ENCODE data around the gene LSAMP. TPM values are rescaled to one million over a fixed set of nuclear protein-coding genes. Genes with fewer than 3 reads are reported as not detected.

Gene LSAMP
- total RNA-seq, 1 experiment from 2014 or later, result 5.7 TPM

DNA sequence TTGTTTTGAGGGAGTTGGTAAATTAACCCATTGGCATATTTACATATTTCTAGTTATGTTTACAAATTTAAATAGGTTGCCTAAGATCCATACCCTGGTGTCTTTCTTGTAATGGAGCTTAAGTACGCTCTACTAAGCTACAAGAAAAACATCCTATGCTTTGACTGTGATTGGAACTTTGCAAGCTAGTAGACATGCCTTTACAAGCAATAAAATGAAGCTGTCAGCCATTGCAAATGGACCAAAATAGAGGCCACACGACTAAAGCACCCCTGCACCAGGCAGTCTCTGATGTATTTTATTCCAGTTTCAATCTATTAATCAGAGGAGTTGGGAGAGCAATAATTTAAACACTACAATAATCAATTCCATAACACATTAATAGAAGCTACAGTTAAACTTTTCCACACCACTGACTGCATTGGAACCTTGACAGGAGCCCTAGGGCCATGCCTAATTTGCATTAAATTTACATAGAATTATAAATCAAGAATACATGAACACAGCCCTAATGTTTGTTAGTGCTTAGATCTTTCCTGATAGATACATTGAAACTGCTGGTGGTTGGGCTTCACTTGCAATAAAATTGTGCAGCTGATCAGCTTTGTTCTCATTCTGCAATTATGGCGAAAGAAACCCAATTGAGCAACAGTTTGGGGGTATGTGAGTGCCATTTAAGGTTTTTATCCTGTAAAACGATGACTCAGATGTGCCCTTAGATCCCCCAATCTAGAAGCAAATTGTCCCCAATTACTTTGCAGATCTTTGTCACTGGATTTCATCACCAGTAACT is 360.1 kb downstream of the LSAMP start (continued):
- TF ChIP-seq FOXJ3 (CRISPR knock-in tag; IDR thresholded peaks at IDR 0.05; ENCODE audit: borderline replicate concordance) (no peak), ZNF671 (CRISPR knock-in tag; IDR thresholded peaks at IDR 0.05) (no peak), SMAD3 (CRISPR knock-in tag; IDR thresholded peaks at IDR 0.05; ENCODE audit: borderline replicate concordance) (no peak), ZBTB21 (CRISPR knock-in tag; IDR thresholded peaks at IDR 0.05; ENCODE audit: borderline replicate concordance) (no peak), ZNF138 (CRISPR knock-in tag; conservative IDR thresholded peaks at IDR 0.05) (no peak), ZNF232 (CRISPR knock-in tag; IDR thresholded peaks at IDR 0.05) (no peak)
- TF ChIP-seq, protein P1, sequence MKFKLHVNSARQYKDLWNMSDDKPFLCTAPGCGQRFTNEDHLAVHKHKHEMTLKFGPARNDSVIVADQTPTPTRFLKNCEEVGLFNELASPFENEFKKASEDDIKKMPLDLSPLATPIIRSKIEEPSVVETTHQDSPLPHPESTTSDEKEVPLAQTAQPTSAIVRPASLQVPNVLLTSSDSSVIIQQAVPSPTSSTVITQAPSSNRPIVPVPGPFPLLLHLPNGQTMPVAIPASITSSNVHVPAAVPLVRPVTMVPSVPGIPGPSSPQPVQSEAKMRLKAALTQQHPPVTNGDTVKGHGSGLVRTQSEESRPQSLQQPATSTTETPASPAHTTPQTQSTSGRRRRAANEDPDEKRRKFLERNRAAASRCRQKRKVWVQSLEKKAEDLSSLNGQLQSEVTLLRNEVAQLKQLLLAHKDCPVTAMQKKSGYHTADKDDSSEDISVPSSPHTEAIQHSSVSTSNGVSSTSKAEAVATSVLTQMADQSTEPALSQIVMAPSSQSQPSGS (CRISPR knock-in tag; IDR thresholded peaks at IDR 0.05; ENCODE audit: borderline replicate concordance, low read depth), result no peak

DNA sequence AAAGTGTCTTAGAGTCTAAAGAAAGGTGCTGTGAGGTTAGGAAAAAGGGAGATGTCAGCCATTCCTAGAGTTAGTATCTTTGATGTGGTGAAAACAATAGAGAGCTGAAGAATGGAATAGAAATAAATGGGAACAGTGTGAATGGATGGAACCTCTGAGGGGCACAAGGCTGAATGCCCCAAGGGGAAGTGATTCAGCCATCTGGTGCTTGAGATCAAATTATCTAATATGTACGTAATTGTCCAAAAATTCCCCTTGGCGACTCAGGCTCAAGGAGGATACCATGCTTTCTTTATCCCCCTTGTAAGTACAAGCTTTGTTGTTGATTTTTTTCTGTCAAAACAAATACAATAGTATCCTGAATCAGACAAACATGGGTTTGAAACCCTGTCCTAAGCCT is 361.6 kb downstream of the LSAMP start:
- no peak for TF ChIP-seq ZNF138 (CRISPR knock-in tag; conservative IDR thresholded peaks at IDR 0.05)
- TF ChIP-seq, protein P2, sequence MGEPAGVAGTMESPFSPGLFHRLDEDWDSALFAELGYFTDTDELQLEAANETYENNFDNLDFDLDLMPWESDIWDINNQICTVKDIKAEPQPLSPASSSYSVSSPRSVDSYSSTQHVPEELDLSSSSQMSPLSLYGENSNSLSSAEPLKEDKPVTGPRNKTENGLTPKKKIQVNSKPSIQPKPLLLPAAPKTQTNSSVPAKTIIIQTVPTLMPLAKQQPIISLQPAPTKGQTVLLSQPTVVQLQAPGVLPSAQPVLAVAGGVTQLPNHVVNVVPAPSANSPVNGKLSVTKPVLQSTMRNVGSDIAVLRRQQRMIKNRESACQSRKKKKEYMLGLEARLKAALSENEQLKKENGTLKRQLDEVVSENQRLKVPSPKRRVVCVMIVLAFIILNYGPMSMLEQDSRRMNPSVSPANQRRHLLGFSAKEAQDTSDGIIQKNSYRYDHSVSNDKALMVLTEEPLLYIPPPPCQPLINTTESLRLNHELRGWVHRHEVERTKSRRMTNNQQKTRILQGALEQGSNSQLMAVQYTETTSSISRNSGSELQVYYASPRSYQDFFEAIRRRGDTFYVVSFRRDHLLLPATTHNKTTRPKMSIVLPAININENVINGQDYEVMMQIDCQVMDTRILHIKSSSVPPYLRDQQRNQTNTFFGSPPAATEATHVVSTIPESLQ (CRISPR knock-in tag; IDR thresholded peaks at IDR 0.05), result no peak
- no peak for TF ChIP-seq ETV6 (CRISPR knock-in tag; IDR thresholded peaks at IDR 0.05)
- no peak for TF ChIP-seq ZBTB21 (CRISPR knock-in tag; IDR thresholded peaks at IDR 0.05; ENCODE audit: borderline replicate concordance)
- no peak for TF ChIP-seq JAZF1 (CRISPR knock-in tag; IDR thresholded peaks at IDR 0.05)
- TF ChIP-seq, protein P3, sequence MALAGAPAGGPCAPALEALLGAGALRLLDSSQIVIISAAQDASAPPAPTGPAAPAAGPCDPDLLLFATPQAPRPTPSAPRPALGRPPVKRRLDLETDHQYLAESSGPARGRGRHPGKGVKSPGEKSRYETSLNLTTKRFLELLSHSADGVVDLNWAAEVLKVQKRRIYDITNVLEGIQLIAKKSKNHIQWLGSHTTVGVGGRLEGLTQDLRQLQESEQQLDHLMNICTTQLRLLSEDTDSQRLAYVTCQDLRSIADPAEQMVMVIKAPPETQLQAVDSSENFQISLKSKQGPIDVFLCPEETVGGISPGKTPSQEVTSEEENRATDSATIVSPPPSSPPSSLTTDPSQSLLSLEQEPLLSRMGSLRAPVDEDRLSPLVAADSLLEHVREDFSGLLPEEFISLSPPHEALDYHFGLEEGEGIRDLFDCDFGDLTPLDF (CRISPR knock-in tag; IDR thresholded peaks at IDR 0.05), result no peak
- no peak for TF ChIP-seq ZNF263 (CRISPR knock-in tag; IDR thresholded peaks at IDR 0.05; ENCODE audit: low read depth)
- no peak for TF ChIP-seq GABPB1 (CRISPR knock-in tag; IDR thresholded peaks at IDR 0.05)
- no peak for TF ChIP-seq SMAD3 (CRISPR knock-in tag; IDR thresholded peaks at IDR 0.05; ENCODE audit: borderline replicate concordance)
- no peak for TF ChIP-seq CREB1 (CRISPR knock-in tag; IDR thresholded peaks at IDR 0.05)
- TF ChIP-seq, protein P4, sequence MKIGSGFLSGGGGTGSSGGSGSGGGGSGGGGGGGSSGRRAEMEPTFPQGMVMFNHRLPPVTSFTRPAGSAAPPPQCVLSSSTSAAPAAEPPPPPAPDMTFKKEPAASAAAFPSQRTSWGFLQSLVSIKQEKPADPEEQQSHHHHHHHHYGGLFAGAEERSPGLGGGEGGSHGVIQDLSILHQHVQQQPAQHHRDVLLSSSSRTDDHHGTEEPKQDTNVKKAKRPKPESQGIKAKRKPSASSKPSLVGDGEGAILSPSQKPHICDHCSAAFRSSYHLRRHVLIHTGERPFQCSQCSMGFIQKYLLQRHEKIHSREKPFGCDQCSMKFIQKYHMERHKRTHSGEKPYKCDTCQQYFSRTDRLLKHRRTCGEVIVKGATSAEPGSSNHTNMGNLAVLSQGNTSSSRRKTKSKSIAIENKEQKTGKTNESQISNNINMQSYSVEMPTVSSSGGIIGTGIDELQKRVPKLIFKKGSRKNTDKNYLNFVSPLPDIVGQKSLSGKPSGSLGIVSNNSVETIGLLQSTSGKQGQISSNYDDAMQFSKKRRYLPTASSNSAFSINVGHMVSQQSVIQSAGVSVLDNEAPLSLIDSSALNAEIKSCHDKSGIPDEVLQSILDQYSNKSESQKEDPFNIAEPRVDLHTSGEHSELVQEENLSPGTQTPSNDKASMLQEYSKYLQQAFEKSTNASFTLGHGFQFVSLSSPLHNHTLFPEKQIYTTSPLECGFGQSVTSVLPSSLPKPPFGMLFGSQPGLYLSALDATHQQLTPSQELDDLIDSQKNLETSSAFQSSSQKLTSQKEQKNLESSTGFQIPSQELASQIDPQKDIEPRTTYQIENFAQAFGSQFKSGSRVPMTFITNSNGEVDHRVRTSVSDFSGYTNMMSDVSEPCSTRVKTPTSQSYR (CRISPR knock-in tag; IDR thresholded peaks at IDR 0.05), result no peak
- TF ChIP-seq, protein P5, sequence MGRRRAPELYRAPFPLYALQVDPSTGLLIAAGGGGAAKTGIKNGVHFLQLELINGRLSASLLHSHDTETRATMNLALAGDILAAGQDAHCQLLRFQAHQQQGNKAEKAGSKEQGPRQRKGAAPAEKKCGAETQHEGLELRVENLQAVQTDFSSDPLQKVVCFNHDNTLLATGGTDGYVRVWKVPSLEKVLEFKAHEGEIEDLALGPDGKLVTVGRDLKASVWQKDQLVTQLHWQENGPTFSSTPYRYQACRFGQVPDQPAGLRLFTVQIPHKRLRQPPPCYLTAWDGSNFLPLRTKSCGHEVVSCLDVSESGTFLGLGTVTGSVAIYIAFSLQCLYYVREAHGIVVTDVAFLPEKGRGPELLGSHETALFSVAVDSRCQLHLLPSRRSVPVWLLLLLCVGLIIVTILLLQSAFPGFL (CRISPR knock-in tag; IDR thresholded peaks at IDR 0.05; ENCODE audit: borderline replicate concordance), result no peak
- TF ChIP-seq RORB (CRISPR knock-in tag; IDR thresholded peaks at IDR 0.05), result no peak
- TF ChIP-seq MYBL2 (CRISPR knock-in tag; IDR thresholded peaks at IDR 0.05), result no peak
- no peak for TF ChIP-seq NR3C1 (CRISPR knock-in tag; conservative IDR thresholded peaks at IDR 0.05; ENCODE audit: low read depth)
- TF ChIP-seq, protein P6, sequence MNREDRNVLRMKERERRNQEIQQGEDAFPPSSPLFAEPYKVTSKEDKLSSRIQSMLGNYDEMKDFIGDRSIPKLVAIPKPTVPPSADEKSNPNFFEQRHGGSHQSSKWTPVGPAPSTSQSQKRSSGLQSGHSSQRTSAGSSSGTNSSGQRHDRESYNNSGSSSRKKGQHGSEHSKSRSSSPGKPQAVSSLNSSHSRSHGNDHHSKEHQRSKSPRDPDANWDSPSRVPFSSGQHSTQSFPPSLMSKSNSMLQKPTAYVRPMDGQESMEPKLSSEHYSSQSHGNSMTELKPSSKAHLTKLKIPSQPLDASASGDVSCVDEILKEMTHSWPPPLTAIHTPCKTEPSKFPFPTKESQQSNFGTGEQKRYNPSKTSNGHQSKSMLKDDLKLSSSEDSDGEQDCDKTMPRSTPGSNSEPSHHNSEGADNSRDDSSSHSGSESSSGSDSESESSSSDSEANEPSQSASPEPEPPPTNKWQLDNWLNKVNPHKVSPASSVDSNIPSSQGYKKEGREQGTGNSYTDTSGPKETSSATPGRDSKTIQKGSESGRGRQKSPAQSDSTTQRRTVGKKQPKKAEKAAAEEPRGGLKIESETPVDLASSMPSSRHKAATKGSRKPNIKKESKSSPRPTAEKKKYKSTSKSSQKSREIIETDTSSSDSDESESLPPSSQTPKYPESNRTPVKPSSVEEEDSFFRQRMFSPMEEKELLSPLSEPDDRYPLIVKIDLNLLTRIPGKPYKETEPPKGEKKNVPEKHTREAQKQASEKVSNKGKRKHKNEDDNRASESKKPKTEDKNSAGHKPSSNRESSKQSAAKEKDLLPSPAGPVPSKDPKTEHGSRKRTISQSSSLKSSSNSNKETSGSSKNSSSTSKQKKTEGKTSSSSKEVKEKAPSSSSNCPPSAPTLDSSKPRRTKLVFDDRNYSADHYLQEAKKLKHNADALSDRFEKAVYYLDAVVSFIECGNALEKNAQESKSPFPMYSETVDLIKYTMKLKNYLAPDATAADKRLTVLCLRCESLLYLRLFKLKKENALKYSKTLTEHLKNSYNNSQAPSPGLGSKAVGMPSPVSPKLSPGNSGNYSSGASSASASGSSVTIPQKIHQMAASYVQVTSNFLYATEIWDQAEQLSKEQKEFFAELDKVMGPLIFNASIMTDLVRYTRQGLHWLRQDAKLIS (CRISPR knock-in tag; IDR thresholded peaks at IDR 0.05; ENCODE audit: borderline replicate concordance), result no peak
- no peak for TF ChIP-seq RELA (CRISPR knock-in tag; IDR thresholded peaks at IDR 0.05; ENCODE audit: borderline replicate concordance)
- Mint-ChIP-seq H3K27ac (no peak overlapping the region), H3K9me3 (peaks cover 6% of the 10 kb centered on the region), H3K4me3 (no peak overlapping the region), H3K27me3 (ENCODE audit: low read depth) (no peaks in the 10 kb centered on the region), H3K4me1 (peaks cover 16% of the 10 kb centered on the region), H3K36me3 (no peaks in the 10 kb centered on the region)
- POLR2A ChIA-PET, result no interaction called here
- ATAC-seq (no peak), DNase-seq (ENCODE audit: low spot score) (no peak)
- CTCF ChIA-PET, result interaction anchor here (1.1 kb wide), 1 partner anchor 24 kb away, joined by 3 read pairs; no protein-coding TSS in a partner anchor
